ENCODE data around the gene COL24A1.

DNA sequence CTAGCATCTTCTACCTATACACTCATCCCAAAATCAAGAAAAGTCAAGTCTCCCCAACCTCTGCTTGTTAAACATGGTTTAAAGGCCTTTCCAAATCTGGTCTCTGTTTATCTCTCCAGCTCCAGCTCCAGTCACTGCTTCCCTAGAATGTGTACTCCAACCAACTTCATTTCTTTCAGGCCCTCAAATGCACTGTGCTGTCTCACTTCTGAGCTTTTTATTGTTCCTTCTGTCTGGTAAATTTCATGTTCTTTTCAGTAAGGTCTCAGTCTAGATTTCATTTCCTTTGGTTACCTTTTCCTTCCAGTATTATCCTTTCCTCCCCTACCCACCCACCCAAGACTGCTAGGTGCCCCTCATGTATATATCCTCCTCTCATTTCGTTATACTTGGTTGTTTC, 3.7 kb downstream of the COL24A1 start:
- no peak for TF ChIP-seq POLR2A (IDR thresholded peaks at IDR 0.05; ENCODE audit: low read depth, low read length)
- TF ChIP-seq POLR2AphosphoS5 (IDR thresholded peaks at IDR 0.05; ENCODE audit: low read depth, low read length), result no peak
